ENCODE data around the gene ALOX12B. TPM values are rescaled to one million over a fixed set of nuclear protein-coding genes. Genes with fewer than 3 reads are reported as not detected.

The ALOX12B gene
- total and polyA plus RNA-seq, 4 donors = not detected

DNA sequence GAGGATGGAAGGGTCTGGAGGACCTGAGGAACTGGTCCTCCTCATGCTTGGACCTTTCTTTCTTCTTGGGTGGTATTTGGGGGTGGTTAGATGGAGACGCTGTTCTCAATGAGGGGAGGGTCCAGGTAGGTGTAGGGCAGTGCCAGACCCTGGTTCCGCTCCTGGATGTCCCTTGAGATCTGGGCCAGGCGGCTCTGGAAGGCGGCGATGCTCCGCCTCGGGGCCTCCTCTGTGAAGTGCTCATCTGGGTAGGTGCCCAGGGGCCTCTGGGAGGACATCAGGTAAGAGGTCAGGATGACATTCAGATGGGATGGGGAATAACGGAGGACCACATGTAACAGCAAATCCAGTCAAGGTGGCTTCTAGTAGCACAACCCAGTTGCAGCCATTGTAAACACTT, 9.0 kb upstream of the ALOX12B start:
- H3K9me3 ChIP-seq (ENCODE audit: control insufficient read depth in 4 of 4, low read length in 3 of 4) = no peaks in the 10 kb centered on the region
- no peak for DNase-seq (ENCODE audit: low spot score)
- H3K27ac ChIP-seq (ENCODE audit: low read depth in 1 of 2, low read length in 2 of 2) = no peak overlapping the region
- H3K4me3 ChIP-seq (ENCODE audit: low read depth in 1 of 3, low read length in 3 of 3) = no peak overlapping the region
- no peak overlapping the region for H3K9ac ChIP-seq (ENCODE audit: low read depth in 1 of 2, low read length in 2 of 2)
- TF ChIP-seq HNF4A (conservative IDR thresholded peaks at IDR 0.05) (no peak), SP1 (IDR thresholded peaks at IDR 0.05) (no peak), RXRA (IDR thresholded peaks at IDR 0.05) (no peak), EGR1 (IDR thresholded peaks at IDR 0.05; ENCODE audit: low read depth in 2 of 2) (no peak), RAD21 (IDR thresholded peaks at IDR 0.05) (no peak), YY1 (IDR thresholded peaks at IDR 0.05) (no peak), FOXA1 (IDR thresholded peaks at IDR 0.05) (no peak)
- TF ChIP-seq, protein P1, sequence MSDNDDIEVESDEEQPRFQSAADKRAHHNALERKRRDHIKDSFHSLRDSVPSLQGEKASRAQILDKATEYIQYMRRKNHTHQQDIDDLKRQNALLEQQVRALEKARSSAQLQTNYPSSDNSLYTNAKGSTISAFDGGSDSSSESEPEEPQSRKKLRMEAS (IDR thresholded peaks at IDR 0.05) = no peak
- TF ChIP-seq, protein P2, sequence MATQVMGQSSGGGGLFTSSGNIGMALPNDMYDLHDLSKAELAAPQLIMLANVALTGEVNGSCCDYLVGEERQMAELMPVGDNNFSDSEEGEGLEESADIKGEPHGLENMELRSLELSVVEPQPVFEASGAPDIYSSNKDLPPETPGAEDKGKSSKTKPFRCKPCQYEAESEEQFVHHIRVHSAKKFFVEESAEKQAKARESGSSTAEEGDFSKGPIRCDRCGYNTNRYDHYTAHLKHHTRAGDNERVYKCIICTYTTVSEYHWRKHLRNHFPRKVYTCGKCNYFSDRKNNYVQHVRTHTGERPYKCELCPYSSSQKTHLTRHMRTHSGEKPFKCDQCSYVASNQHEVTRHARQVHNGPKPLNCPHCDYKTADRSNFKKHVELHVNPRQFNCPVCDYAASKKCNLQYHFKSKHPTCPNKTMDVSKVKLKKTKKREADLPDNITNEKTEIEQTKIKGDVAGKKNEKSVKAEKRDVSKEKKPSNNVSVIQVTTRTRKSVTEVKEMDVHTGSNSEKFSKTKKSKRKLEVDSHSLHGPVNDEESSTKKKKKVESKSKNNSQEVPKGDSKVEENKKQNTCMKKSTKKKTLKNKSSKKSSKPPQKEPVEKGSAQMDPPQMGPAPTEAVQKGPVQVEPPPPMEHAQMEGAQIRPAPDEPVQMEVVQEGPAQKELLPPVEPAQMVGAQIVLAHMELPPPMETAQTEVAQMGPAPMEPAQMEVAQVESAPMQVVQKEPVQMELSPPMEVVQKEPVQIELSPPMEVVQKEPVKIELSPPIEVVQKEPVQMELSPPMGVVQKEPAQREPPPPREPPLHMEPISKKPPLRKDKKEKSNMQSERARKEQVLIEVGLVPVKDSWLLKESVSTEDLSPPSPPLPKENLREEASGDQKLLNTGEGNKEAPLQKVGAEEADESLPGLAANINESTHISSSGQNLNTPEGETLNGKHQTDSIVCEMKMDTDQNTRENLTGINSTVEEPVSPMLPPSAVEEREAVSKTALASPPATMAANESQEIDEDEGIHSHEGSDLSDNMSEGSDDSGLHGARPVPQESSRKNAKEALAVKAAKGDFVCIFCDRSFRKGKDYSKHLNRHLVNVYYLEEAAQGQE (IDR thresholded peaks at IDR 0.05) = no peak
- TF ChIP-seq, protein P3, sequence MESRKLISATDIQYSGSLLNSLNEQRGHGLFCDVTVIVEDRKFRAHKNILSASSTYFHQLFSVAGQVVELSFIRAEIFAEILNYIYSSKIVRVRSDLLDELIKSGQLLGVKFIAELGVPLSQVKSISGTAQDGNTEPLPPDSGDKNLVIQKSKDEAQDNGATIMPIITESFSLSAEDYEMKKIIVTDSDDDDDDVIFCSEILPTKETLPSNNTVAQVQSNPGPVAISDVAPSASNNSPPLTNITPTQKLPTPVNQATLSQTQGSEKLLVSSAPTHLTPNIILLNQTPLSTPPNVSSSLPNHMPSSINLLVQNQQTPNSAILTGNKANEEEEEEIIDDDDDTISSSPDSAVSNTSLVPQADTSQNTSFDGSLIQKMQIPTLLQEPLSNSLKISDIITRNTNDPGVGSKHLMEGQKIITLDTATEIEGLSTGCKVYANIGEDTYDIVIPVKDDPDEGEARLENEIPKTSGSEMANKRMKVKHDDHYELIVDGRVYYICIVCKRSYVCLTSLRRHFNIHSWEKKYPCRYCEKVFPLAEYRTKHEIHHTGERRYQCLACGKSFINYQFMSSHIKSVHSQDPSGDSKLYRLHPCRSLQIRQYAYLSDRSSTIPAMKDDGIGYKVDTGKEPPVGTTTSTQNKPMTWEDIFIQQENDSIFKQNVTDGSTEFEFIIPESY (IDR thresholded peaks at IDR 0.05) = no peak
- no peaks in the 10 kb centered on the region for H3K4me1 ChIP-seq (ENCODE audit: control insufficient read depth in 4 of 4, insufficient read depth in 4 of 4, low read length in 3 of 4)
- no peaks in the 10 kb centered on the region for H3K36me3 ChIP-seq (ENCODE audit: control insufficient read depth in 4 of 4, insufficient read depth in 3 of 4, low read depth in 1 of 4, low read length in 3 of 4)
- peaks cover 0 to 11% (median under 1%) of the 10 kb centered on the region in 4 donors for H3K27me3 ChIP-seq (ENCODE audit: control insufficient read depth in 4 of 4, insufficient read depth in 4 of 4, low read length in 3 of 4)
- WGBS = 82% methylated on average over 8 of the region's 8 CpGs

DNA sequence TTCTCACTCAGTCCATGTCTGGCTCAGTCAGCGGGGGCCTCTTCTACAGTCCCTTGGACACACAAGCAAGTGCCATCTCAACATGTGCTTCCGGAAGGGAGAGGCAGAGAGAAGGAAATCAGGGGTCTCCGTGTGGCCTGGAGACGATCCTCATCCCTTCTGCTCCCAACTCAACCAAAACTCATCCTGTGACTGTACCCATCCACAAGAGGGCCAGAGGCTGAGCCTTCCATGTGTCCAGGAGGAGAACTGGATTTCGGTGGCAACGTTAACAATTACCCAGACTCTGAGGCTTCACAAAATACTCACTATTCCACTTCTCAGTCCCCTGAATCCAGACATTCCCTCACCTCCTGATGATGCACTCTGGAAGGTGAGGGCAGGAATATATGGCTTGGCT, 7.8 kb upstream of the ALOX12B start:
- Histone ChIP-seq H3K27me3 (ENCODE audit: control insufficient read depth in 4 of 4, insufficient read depth in 4 of 4, low read length in 3 of 4) (peaks cover 0 to 12% (median under 1%) of the 10 kb centered on the region in 4 donors), H3K9me3 (ENCODE audit: control insufficient read depth in 4 of 4, low read length in 3 of 4) (no peaks in the 10 kb centered on the region), H3K4me1 (ENCODE audit: control insufficient read depth in 4 of 4, insufficient read depth in 4 of 4, low read length in 3 of 4) (no peaks in the 10 kb centered on the region), H3K27ac (ENCODE audit: low read depth in 1 of 2, low read length in 2 of 2) (no peak overlapping the region), H3K4me3 (ENCODE audit: low read depth in 1 of 3, low read length in 3 of 3) (no peak overlapping the region), H3K9ac (ENCODE audit: low read depth in 1 of 2, low read length in 2 of 2) (no peak overlapping the region), H3K36me3 (ENCODE audit: control insufficient read depth in 4 of 4, insufficient read depth in 3 of 4, low read depth in 1 of 4, low read length in 3 of 4) (no peaks in the 10 kb centered on the region)
- TF ChIP-seq NR2F2 (IDR thresholded peaks at IDR 0.05) = no peak
- TF ChIP-seq, protein P1 (IDR thresholded peaks at IDR 0.05) = no peak
- TF ChIP-seq, protein P3 (IDR thresholded peaks at IDR 0.05) = no peak
- TF ChIP-seq, protein P2 (IDR thresholded peaks at IDR 0.05) = no peak
- TF ChIP-seq GABPA (IDR thresholded peaks at IDR 0.05 in 1 of 2, conservative IDR thresholded peaks at IDR 0.05 in 1 of 2) = no peak
- TF ChIP-seq TAF1 (conservative IDR thresholded peaks at IDR 0.05) = no peak
- no peak for TF ChIP-seq HNF4G (IDR thresholded peaks at IDR 0.05)
- no peak for TF ChIP-seq SP1 (IDR thresholded peaks at IDR 0.05)
- TF ChIP-seq HNF4A (conservative IDR thresholded peaks at IDR 0.05) = no peak
- TF ChIP-seq, protein P4, sequence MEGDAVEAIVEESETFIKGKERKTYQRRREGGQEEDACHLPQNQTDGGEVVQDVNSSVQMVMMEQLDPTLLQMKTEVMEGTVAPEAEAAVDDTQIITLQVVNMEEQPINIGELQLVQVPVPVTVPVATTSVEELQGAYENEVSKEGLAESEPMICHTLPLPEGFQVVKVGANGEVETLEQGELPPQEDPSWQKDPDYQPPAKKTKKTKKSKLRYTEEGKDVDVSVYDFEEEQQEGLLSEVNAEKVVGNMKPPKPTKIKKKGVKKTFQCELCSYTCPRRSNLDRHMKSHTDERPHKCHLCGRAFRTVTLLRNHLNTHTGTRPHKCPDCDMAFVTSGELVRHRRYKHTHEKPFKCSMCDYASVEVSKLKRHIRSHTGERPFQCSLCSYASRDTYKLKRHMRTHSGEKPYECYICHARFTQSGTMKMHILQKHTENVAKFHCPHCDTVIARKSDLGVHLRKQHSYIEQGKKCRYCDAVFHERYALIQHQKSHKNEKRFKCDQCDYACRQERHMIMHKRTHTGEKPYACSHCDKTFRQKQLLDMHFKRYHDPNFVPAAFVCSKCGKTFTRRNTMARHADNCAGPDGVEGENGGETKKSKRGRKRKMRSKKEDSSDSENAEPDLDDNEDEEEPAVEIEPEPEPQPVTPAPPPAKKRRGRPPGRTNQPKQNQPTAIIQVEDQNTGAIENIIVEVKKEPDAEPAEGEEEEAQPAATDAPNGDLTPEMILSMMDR (IDR thresholded peaks at IDR 0.05; ENCODE audit: low read depth, low read length, missing input control) = no peak
- no peak for TF ChIP-seq FOXA1 (IDR thresholded peaks at IDR 0.05)
- TF ChIP-seq FOXA2 (IDR thresholded peaks at IDR 0.05) = no peak
- no peak for TF ChIP-seq RXRA (IDR thresholded peaks at IDR 0.05)
- no peak for TF ChIP-seq EGR1 (IDR thresholded peaks at IDR 0.05; ENCODE audit: low read depth in 2 of 2)
- TF ChIP-seq JUND (IDR thresholded peaks at IDR 0.05) = no peak
- no peak for TF ChIP-seq YY1 (IDR thresholded peaks at IDR 0.05)
- WGBS = 63% methylated on average over 6 of the region's 6 CpGs
- no peak for DNase-seq (ENCODE audit: low spot score)

Data from liver (tissue), 9 donors.